ENCODE data around the gene OSGEPL1. TPM values are rescaled to one million over a fixed set of nuclear protein-coding genes. Genes with fewer than 3 reads are reported as not detected.

Gene OSGEPL1
- total RNA-seq, 2 experiments from 2014 or later: 10.4 TPM

GRCh38 chr2:189751080-189751658, 11.4 kb downstream of the OSGEPL1 start:
- intact Hi-C loops (cut with micrococcal nuclease; ENCODE audit: unreplicated experiment): loop anchor here (1.0 kb wide), 1 partner anchor 319 kb away; no protein-coding TSS in a partner anchor
- H3K9me3 ChIP-seq (ENCODE audit: low read length): no peaks in the 10 kb centered on the region
- no peaks in the 10 kb centered on the region for H3K4me1 ChIP-seq (ENCODE audit: insufficient read depth, low read length, poor library complexity, severe bottlenecking)
- no peak overlapping the region for H3K27ac ChIP-seq (ENCODE audit: low read depth, low read length, poor library complexity, severe bottlenecking)
- CTCF ChIA-PET (ENCODE audit: unreplicated experiment): interaction anchor here (1.6 kb wide), 1 partner anchor 11 kb away, joined by 3 read pairs; the partner anchor contains the start of gene OSGEPL1
- no peaks in the 10 kb centered on the region for H3K79me2 ChIP-seq (ENCODE audit: insufficient read depth, low read depth, low read length)
- DNase-seq (ENCODE audit: low spot score): peak; percentile 64
- H2AFZ ChIP-seq (ENCODE audit: low read length): no peak overlapping the region
- no peak for TF ChIP-seq EZH2phosphoT487 (IDR thresholded peaks at IDR 0.05; ENCODE audit: borderline replicate concordance, low read depth, low read length)
- TF ChIP-seq CTCF (conservative IDR thresholded peaks at IDR 0.05; ENCODE audit: low read length): peak; percentile 83
- POLR2A ChIA-PET: interaction anchor here (0.7 to 1.7 kb wide), 4 partner anchors 10 to 1881 kb away, joined by 4 to 7 read pairs (median 6); no protein-coding TSS in a partner anchor
- no peaks in the 10 kb centered on the region for H3K9me2 ChIP-seq (ENCODE audit: insufficient read depth, low read length)
- peaks cover 7% of the 10 kb centered on the region; the same call in 1 of the 2 replicates for H3K36me3 ChIP-seq (ENCODE audit: insufficient read depth, low read length)
- no peaks in the 10 kb centered on the region for H4K20me1 ChIP-seq (ENCODE audit: insufficient read depth, low read length)
- no peak overlapping the region for H3K4me2 ChIP-seq (ENCODE audit: low read length)
- H3K4me3 ChIP-seq (ENCODE audit: low read depth, low read length, poor library complexity, severe bottlenecking): no peak overlapping the region
- BruUV-seq (replicated peaks): no TSS peak

DNA sequence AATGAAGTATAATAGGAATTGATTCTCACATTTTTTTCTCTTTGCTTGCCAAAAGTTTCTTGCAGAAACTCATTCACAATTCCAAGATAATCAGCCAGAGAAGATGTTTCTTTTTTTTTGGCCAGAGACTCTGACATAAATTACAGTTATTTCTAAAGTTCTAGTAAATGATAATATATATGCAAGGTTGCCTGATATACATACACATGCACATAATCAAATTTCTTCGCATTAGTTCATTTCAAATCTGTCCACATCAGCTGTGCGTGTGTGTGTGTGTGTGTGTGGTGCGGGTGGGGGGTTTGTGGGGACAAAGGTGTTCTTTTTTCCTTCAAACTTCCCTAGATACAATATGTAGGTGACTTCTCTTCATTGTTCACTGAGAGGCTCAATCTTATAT, 33.2 kb downstream of the OSGEPL1 start:
- Histone ChIP-seq H3K27ac (ENCODE audit: low read depth, low read length, poor library complexity, severe bottlenecking) (no peak overlapping the region), H3K4me1 (ENCODE audit: insufficient read depth, low read length, poor library complexity, severe bottlenecking) (no peaks in the 10 kb centered on the region), H3K36me3 (ENCODE audit: insufficient read depth, low read length) (no peaks in the 10 kb centered on the region), H3K4me3 (ENCODE audit: low read depth, low read length, poor library complexity, severe bottlenecking) (no peak overlapping the region), H3K9me2 (ENCODE audit: insufficient read depth, low read length) (no peaks in the 10 kb centered on the region), H4K20me1 (ENCODE audit: insufficient read depth, low read length) (no peaks in the 10 kb centered on the region), H3K9me3 (ENCODE audit: low read length) (no peaks in the 10 kb centered on the region), H3K79me2 (ENCODE audit: insufficient read depth, low read depth, low read length) (no peaks in the 10 kb centered on the region), H2AFZ (ENCODE audit: low read length) (no peak overlapping the region), H3K4me2 (ENCODE audit: low read length) (no peak overlapping the region)
- CTCF ChIA-PET (ENCODE audit: unreplicated experiment): no interaction called here
- DNase-seq (ENCODE audit: low spot score): no peak
- POLR2A ChIA-PET: no interaction called here
- no TSS peak for BruUV-seq (replicated peaks)
- intact Hi-C loops (cut with micrococcal nuclease; ENCODE audit: unreplicated experiment): no loop called here
- TF ChIP-seq CTCF (conservative IDR thresholded peaks at IDR 0.05; ENCODE audit: low read length) (no peak), EZH2phosphoT487 (IDR thresholded peaks at IDR 0.05; ENCODE audit: borderline replicate concordance, low read depth, low read length) (no peak)

DNA sequence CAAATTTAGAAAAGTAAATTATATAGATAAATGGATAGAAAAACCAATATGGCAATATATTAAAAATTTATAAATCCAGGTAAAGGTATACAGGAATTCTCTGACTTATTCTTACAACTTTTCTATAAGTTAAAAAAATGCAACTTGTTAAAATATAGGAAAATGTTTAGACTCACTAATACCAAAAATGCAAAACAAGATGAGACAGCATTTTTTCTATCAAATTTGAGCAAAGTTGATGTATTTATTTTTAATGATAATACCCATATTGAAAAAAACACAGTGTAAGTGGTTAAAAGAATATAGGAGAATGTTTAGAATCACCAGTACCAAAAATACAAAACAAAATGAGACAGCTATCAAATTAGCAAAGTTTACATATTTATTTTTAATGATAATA, 35.7 kb downstream of the OSGEPL1 start:
- Histone ChIP-seq H3K27ac (ENCODE audit: low read depth, low read length, poor library complexity, severe bottlenecking) (no peak overlapping the region), H4K20me1 (ENCODE audit: insufficient read depth, low read length) (no peaks in the 10 kb centered on the region), H3K9me3 (ENCODE audit: low read length) (no peaks in the 10 kb centered on the region), H3K79me2 (ENCODE audit: insufficient read depth, low read depth, low read length) (no peaks in the 10 kb centered on the region), H3K4me1 (ENCODE audit: insufficient read depth, low read length, poor library complexity, severe bottlenecking) (no peaks in the 10 kb centered on the region), H3K4me3 (ENCODE audit: low read depth, low read length, poor library complexity, severe bottlenecking) (no peak overlapping the region), H3K9me2 (ENCODE audit: insufficient read depth, low read length) (no peaks in the 10 kb centered on the region), H2AFZ (ENCODE audit: low read length) (no peak overlapping the region), H3K36me3 (ENCODE audit: insufficient read depth, low read length) (no peaks in the 10 kb centered on the region), H3K4me2 (ENCODE audit: low read length) (no peak overlapping the region)
- intact Hi-C loops (cut with micrococcal nuclease; ENCODE audit: unreplicated experiment): no loop called here
- BruUV-seq (replicated peaks): no TSS peak
- POLR2A ChIA-PET: no interaction called here
- CTCF ChIA-PET (ENCODE audit: unreplicated experiment): no interaction called here
- TF ChIP-seq CTCF (conservative IDR thresholded peaks at IDR 0.05; ENCODE audit: low read length): no peak
- TF ChIP-seq EZH2phosphoT487 (IDR thresholded peaks at IDR 0.05; ENCODE audit: borderline replicate concordance, low read depth, low read length): no peak
- DNase-seq (ENCODE audit: low spot score): no peak
